H1 (cell line): ENCODE data around the gene TPM1. TPM values are rescaled to one million over a fixed set of nuclear protein-coding genes. Genes with fewer than 3 reads are reported as not detected.

Experiments used
- CTCF ChIA-PET: fragments of 300-600 bp; sonication (Branson Sonifier 250); formaldehyde crosslinking; loops from one replicate; lab custom pipeline; 2021; ENCODE audit not compliant: partially characterized antibody; lab: Charles Lee
- POLR2A ChIA-PET: fragments of 300-600 bp; sonication (Branson Sonifier 250); formaldehyde crosslinking; loops from one replicate; lab custom pipeline; 2021; ENCODE audit warnings: inconsistent platforms; ENCODE audit not compliant: partially characterized antibody; lab: Charles Lee
- DNase-seq, 2 experiments: peaks; one replicate each; pipeline versions ENCODE4 v3.0.0 to v3.0.0-alpha.2; 2010 to 2022; ENCODE audit warnings: low spot score in 2 of 2, low read depth in 1 of 2, mixed read lengths in 1 of 2
- FAIRE-seq: peaks from 2 replicates; lab custom pipeline; 2011; peaks lifted over from hg19 to GRCh38; lab: Jason Lieb, UNC
- H2AFZ ChIP-seq: 2 replicates; pipeline ENCODE4 v1.8.1; 2012; ENCODE audit warnings: low read length, inconsistent platforms
- H2AK5ac ChIP-seq: 2 replicates; pipeline ENCODE4 v1.6.1; 2013; ENCODE audit warnings: low read depth, low read length
- H2BK120ac ChIP-seq: replicated peaks from 2 replicates; pipeline ENCODE3; 2013; ENCODE audit warnings: low read depth, low read length, inconsistent platforms
- H2BK12ac ChIP-seq: 2 replicates; pipeline ENCODE4 v1.6.1; 2013; ENCODE audit warnings: low read depth, low read length
- H2BK15ac ChIP-seq: 2 replicates; pipeline ENCODE4 v1.6.1; 2013; ENCODE audit warnings: low read length
- H2BK20ac ChIP-seq: 2 replicates; pipeline ENCODE4 v1.6.1; 2013; ENCODE audit warnings: low read length
- H2BK5ac ChIP-seq: 2 replicates; pipeline ENCODE4 v1.6.1; 2013; ENCODE audit warnings: low read depth, low read length
- H3K14ac ChIP-seq: 2 replicates; pipeline ENCODE4 v1.6.1; 2013; ENCODE audit warnings: inconsistent platforms; ENCODE audit not compliant: insufficient read length
- H3K18ac ChIP-seq: 2 replicates; pipeline ENCODE4 v1.6.1; 2013; ENCODE audit warnings: low read length; ENCODE audit errors: extremely low read depth
- H3K23ac ChIP-seq: 2 replicates; pipeline ENCODE4 v1.6.1; 2013; ENCODE audit warnings: inconsistent platforms; ENCODE audit not compliant: insufficient read length
- H3K23me2 ChIP-seq: 2 replicates; pipeline ENCODE4 v1.6.1; 2013; ENCODE audit warnings: low read depth, low read length
- H3K27ac ChIP-seq: 2 replicates; pipeline ENCODE4 v1.6.1; 2011; ENCODE audit warnings: low read depth, low read length, inconsistent platforms
- H3K27me3 ChIP-seq, 4 experiments: replicated peaks in 1 of 4; 1 replicate in 1 of 4; 2 replicates in 3 of 4; pipeline versions ENCODE4 v1.6.1 to v1.8.1; 2011 to 2013; ENCODE audit warnings: low read length in 3 of 4, mild to moderate bottlenecking in 3 of 4, inconsistent platforms in 2 of 4, mixed read lengths in 2 of 4, moderate library complexity in 1 of 4; ENCODE audit not compliant: control insufficient read depth in 3 of 4, insufficient read depth in 3 of 4; ENCODE audit errors: extremely low read depth in 1 of 4
- H3K36me3 ChIP-seq, 4 experiments: 2 replicates each; pipeline versions ENCODE4 v1.6.1 to v1.8.1; 2011 to 2013; ENCODE audit warnings: mild to moderate bottlenecking in 4 of 4, low read length in 3 of 4, moderate library complexity in 2 of 4, control low read depth in 1 of 4, inconsistent platforms in 1 of 4; ENCODE audit not compliant: insufficient read depth in 4 of 4, control insufficient read depth in 2 of 4
- H3K4ac ChIP-seq: replicated peaks from 2 replicates; pipeline ENCODE3; 2013; ENCODE audit warnings: low read length, low read depth, mixed read lengths, inconsistent platforms; ENCODE audit not compliant: insufficient read length
- H3K4me1 ChIP-seq, 4 experiments: replicated peaks in 1 of 4; 1 replicate in 1 of 4; 2 replicates in 3 of 4; pipeline versions ENCODE4 v1.6.1 to v1.8.1; 2011 to 2013; ENCODE audit warnings: low read length in 3 of 4, inconsistent platforms in 2 of 4, mixed read lengths in 1 of 4; ENCODE audit not compliant: insufficient read depth in 4 of 4, control insufficient read depth in 3 of 4
- H3K4me2 ChIP-seq, 2 experiments: 2 replicates each; pipeline versions ENCODE4 v1.6.1 to v1.8.1; 2011 to 2013; ENCODE audit warnings: low read depth in 2 of 2, low read length in 2 of 2, control low read depth in 1 of 2, inconsistent platforms in 1 of 2, mild to moderate bottlenecking in 1 of 2; ENCODE audit not compliant: insufficient read depth in 1 of 2
- H3K4me3 ChIP-seq, 4 experiments: fragments of 200-600, 300-600 bp in 1 of 4; sonication (generic), shearing (Covaris generic), sonication (Bioruptor Twin) in 1 of 4; 2 replicates each; pipeline versions ENCODE4 v1.5.1 to v1.8.1; 2011 to 2016; ENCODE audit warnings: low read length in 4 of 4, low read depth in 3 of 4, control low read depth in 2 of 4, inconsistent platforms in 2 of 4, mild to moderate bottlenecking in 2 of 4, mixed read lengths in 1 of 4, moderate library complexity in 1 of 4; ENCODE audit not compliant: insufficient read depth in 2 of 4; ENCODE audit errors: extremely low read depth in 1 of 4
- H3K56ac ChIP-seq: replicated peaks from 2 replicates; pipeline ENCODE3; 2013; ENCODE audit warnings: low read depth, mild to moderate bottlenecking, mixed read lengths, low read length, inconsistent platforms; ENCODE audit not compliant: insufficient read length
- H3K79me1 ChIP-seq: 2 replicates; pipeline ENCODE4 v1.6.1; 2013; ENCODE audit warnings: low read depth, low read length, control low read depth
- H3K79me2 ChIP-seq, 2 experiments: 2 replicates each; pipeline versions ENCODE4 v1.6.1 to v1.8.1; 2012 to 2013; ENCODE audit warnings: low read length in 2 of 2, mild to moderate bottlenecking in 2 of 2, inconsistent platforms in 1 of 2; ENCODE audit not compliant: insufficient read depth in 2 of 2, control insufficient read depth in 1 of 2
- H3K9ac ChIP-seq, 4 experiments: replicated peaks in 1 of 4; 1 replicate in 1 of 4; 2 replicates in 3 of 4; pipeline versions ENCODE4 v1.6.1 to v1.8.1; 2011 to 2013; ENCODE audit warnings: low read depth in 3 of 4, low read length in 3 of 4, control low read depth in 2 of 4, mild to moderate bottlenecking in 2 of 4, moderate library complexity in 2 of 4, inconsistent platforms in 1 of 4; ENCODE audit errors: extremely low read depth in 1 of 4
- H3K9me3 ChIP-seq, 2 experiments: 2 replicates each; pipeline versions ENCODE4 v1.6.1 to v1.8.1; 2012 to 2013; ENCODE audit warnings: mild to moderate bottlenecking in 2 of 2, moderate library complexity in 2 of 2, control low read depth in 1 of 2, inconsistent platforms in 1 of 2, low read depth in 1 of 2, low read length in 1 of 2, mixed read lengths in 1 of 2; ENCODE audit not compliant: insufficient read depth in 2 of 2
- H4K20me1 ChIP-seq, 2 experiments: replicated peaks in 1 of 2; 2 replicates each; pipeline versions ENCODE3 to v1.8.1; 2011 to 2013; ENCODE audit warnings: inconsistent platforms in 2 of 2, low read length in 2 of 2, mild to moderate bottlenecking in 1 of 2; ENCODE audit not compliant: insufficient read depth in 2 of 2, control insufficient read depth in 1 of 2
- H4K5ac ChIP-seq: 2 replicates; pipeline ENCODE4 v1.6.1; 2013; ENCODE audit warnings: low read length, low read depth, mixed read lengths, inconsistent platforms; ENCODE audit not compliant: insufficient read length
- H4K8ac ChIP-seq: 2 replicates; pipeline ENCODE4 v1.8.0; 2013; ENCODE audit warnings: mild to moderate bottlenecking, moderate library complexity, low read length, inconsistent platforms; ENCODE audit not compliant: insufficient read depth; ENCODE audit errors: extremely low read depth
- H4K91ac ChIP-seq: replicated peaks from 2 replicates; pipeline ENCODE3; 2013; ENCODE audit warnings: low read length, mixed read lengths, inconsistent platforms; ENCODE audit not compliant: insufficient read length
- BCL11A ChIP-seq, 2 experiments: IDR thresholded peaks; one replicate each; pipeline ENCODE4 v1.6.1; 2011; ENCODE audit warnings: low read depth in 2 of 2, low read length in 2 of 2, mild to moderate bottlenecking in 2 of 2
- CREB1 ChIP-seq: IDR thresholded peaks from 2 replicates; pipeline ENCODE4 v1.6.1; 2012; ENCODE audit warnings: inconsistent platforms
- EGR1 ChIP-seq: IDR thresholded peaks from 2 replicates; pipeline ENCODE4 v1.6.1; 2011; ENCODE audit warnings: low read depth, low read length, borderline replicate concordance
- EP300 ChIP-seq, 2 experiments: IDR thresholded peaks; 1 replicate in 1 of 2; 2 replicates in 1 of 2; pipeline ENCODE4 v1.6.1; 2011 to 2012; ENCODE audit warnings: low read depth in 2 of 2, low read length in 2 of 2, mild to moderate bottlenecking in 2 of 2, borderline replicate concordance in 1 of 2, inconsistent platforms in 1 of 2, moderate library complexity in 1 of 2
- HDAC2 ChIP-seq, 2 experiments: fragments of 300-600 bp in 1 of 2; sonication (generic) in 1 of 2; IDR thresholded peaks; 2 replicates each; pipeline ENCODE4 v1.6.1; 2011 to 2012; ENCODE audit warnings: low read depth in 2 of 2, low read length in 2 of 2, mild to moderate bottlenecking in 2 of 2, moderate library complexity in 2 of 2, borderline replicate concordance in 1 of 2, inconsistent platforms in 1 of 2
- RBBP5 ChIP-seq: IDR thresholded peaks from 2 replicates; pipeline ENCODE4 v1.7.1; 2012; ENCODE audit warnings: low read depth, mild to moderate bottlenecking, inconsistent platforms, low read length, moderate library complexity, borderline replicate concordance
- SIX5 ChIP-seq: IDR thresholded peaks from 2 replicates; pipeline ENCODE4 v1.6.1; 2011; ENCODE audit warnings: mild to moderate bottlenecking, low read depth, low read length
- SP4 ChIP-seq: IDR thresholded peaks from 2 replicates; pipeline ENCODE4 v1.6.1; 2012; ENCODE audit warnings: low read length, inconsistent platforms
- TAF7 ChIP-seq: optimal IDR thresholded peaks from 2 replicates; pipeline ENCODE3; 2011; ENCODE audit warnings: low read depth, mild to moderate bottlenecking, inconsistent platforms, low read length, moderate library complexity, borderline replicate concordance
- TEAD4 ChIP-seq: IDR thresholded peaks from 2 replicates; pipeline ENCODE4 v1.6.1; 2012; ENCODE audit warnings: low read depth, low read length, inconsistent platforms, mixed read lengths
- WGBS, 2 experiments: shearing (Covaris generic) in 1 of 2; methylation state at CpG; one replicate each; pipeline versions ENCODE4 v1.1.6 to v1.1.7; 2013 to 2015; ENCODE audit warnings: low lambda C conversion rate in 2 of 2, mixed read lengths in 2 of 2, inconsistent platforms in 1 of 2, low coverage in 1 of 2, missing lambda C conversion rate in 1 of 2; ENCODE audit not compliant: insufficient replicate concordance in 2 of 2, insufficient coverage in 1 of 2, insufficient read length in 1 of 2; ENCODE audit errors: extremely low coverage in 1 of 2, missing lambda C conversion rate in 1 of 2; 5-methylcytosine and 5-hydroxymethylcytosine counted together
- polyA plus RNA-seq, 7 experiments: library from polyadenylated mRNA; depleted of rRNA in 3 of 7; stranded (reverse) in 5 of 7; unstranded in 2 of 7; fragments of >200 nt in 5 of 7; fragments of 200-250 nt in 2 of 7; gene quantifications; 1 replicate in 5 of 7; 2 replicates in 1 of 7; 4 replicates in 1 of 7; pipeline versions ENCODE4 v1.2.1 to v1.2.3, GENCODE V29; 2011 to 2013; ENCODE audit warnings: missing spikeins in 2 of 7, mixed read lengths in 2 of 7
- total RNA-seq: library from RNA; stranded (reverse); fragmentation: NEBNext Ultra II Directional; extraction: Animal tissue kit (Norgen Biotek cat#: 25700); gene quantifications from 2 replicates; pipeline ENCODE4 v1.2.1, GENCODE V29; 2021

Gene TPM1
- total and polyA plus RNA-seq, 2 of the 8 experiments (the other 6 are each of a cell fraction or from before 2014, with no cell fraction given): 258 to 579 TPM

- Histone ChIP-seq H3K27ac (no peak overlapping the region), H3K4me1 (peaks cover 0 to 4% (median 0%) of the 10 kb centered on the region in 4 experiments; a peak in 1 of 7 replicates), H3K9ac (no peak overlapping the region), H3K27me3 (no peaks in the 10 kb centered on the region), H3K79me2 (no peaks in the 10 kb centered on the region), H2BK20ac (no peak overlapping the region), H3K36me3 (peaks cover 60 to 97% (median 86%) of the 10 kb centered on the region in 4 experiments), H4K20me1 (no peaks in the 10 kb centered on the region), H3K9me3 (no peaks in the 10 kb centered on the region), H4K91ac (no peak overlapping the region), H3K4me3 (no peak overlapping the region), H2BK15ac (no peak overlapping the region), H3K4me2 (no peak overlapping the region), H2AFZ (no peak overlapping the region), H3K23me2 (no peaks in the 10 kb centered on the region), H4K5ac (no peak overlapping the region), H3K23ac (no peak overlapping the region), H2BK12ac (no peak overlapping the region), H3K18ac (no peak overlapping the region), H4K8ac (no peak overlapping the region), H2AK5ac (no peak overlapping the region), H2BK120ac (no peak overlapping the region), H3K56ac (no peak overlapping the region), H3K79me1 (no peaks in the 10 kb centered on the region), H2BK5ac (no peak overlapping the region; the same call in 1 of the 2 replicates), H3K4ac (no peak overlapping the region), H3K14ac (no peak overlapping the region)
- DNase-seq: no peak
- POLR2A ChIA-PET: interaction anchor here (0.6 to 30.9 kb wide), 7 partner anchors 5 to 215 kb away, joined by 3 to 635 read pairs (median 5); partner anchors contain the start of gene TPM1
- TF ChIP-seq CREB1 (no peak), TAF7 (no peak), EGR1 (no peak), BCL11A (IDR thresholded peaks at IDR 0.05; ENCODE audit: low read depth in 2 of 2, low read length in 2 of 2) (no peak), HDAC2 (IDR thresholded peaks at IDR 0.05; ENCODE audit: borderline replicate concordance in 1 of 2, low read depth in 2 of 2, low read length in 2 of 2) (no peak), TEAD4 (no peak), SP4 (no peak), EP300 (IDR thresholded peaks at IDR 0.05; ENCODE audit: borderline replicate concordance in 1 of 2, low read depth in 2 of 2, low read length in 2 of 2) (no peak), SIX5 (no peak), RBBP5 (no peak)
- no peak for FAIRE-seq
- 92% methylated on average over 13 of the region's 13 CpGs; no CpG with 5 or more reads in 1 of the 2 experiments for WGBS, 2 experiments
- CTCF ChIA-PET: interaction anchor here (0.8 to 2.1 kb wide), 9 partner anchors 10 to 215 kb away, joined by 3 to 7 read pairs (median 3); no protein-coding TSS in a partner anchor
These were observed 21.4 kb downstream of the TPM1 start for GRCh38 chr15:63063877-63064409.
